NCI-H748 (cell line): ENCODE measurements around the gene CYP11A1.
A peak's percentile ranks its signal among the peaks of the same experiment; 100 is the strongest.

Source experiments
- DNase-seq: peaks from one replicate; lab custom pipeline; 2025; ENCODE audit not compliant: unreplicated experiment; lab: John Stamatoyannopoulos, UW

CYP11A1 gene

DNA sequence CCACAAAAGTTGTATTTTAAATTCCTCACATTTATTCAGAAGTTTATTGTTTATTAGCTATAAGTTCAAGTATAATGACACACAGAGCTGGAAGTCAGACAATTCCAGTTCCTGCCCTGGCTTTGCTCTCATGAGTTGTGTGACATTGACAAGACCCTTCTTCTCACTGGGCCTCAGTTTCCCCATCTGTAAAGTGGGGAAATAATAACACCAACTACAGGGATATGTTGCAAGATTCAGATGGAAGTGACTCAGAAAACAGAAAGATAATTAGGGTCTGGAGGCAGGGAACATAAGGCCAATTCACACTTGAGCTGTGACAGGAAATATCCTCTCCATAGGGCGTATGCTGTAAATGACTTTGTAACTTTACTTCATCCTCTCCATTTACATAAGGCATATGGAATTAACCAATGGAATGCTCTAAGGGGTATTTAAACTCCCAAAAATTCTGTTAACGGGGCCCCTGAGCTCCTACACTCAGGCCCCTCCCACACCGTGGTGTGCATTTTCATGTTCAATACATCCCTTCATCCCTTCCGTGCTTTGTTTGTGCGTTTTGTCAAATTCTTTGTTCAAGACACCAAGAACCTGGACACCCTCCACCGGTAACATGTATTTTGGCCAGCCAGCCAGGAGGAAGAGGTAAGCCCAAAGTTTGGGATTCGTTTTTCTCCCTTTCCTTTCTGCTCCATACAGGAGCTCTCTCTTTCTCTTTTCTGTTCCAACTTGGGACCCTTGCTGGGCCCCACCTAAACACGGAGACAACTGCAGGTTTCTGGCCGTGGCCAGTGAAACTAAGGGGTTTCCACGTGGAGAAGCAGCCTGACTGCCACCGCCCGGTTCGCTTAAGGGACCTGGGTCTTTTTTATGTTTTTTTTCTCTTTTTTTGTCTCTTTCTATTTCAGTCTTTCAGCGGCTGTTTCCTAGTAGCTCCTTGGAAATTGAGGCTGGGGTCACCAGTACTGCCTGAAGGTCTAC, 16.9 kb downstream of the CYP11A1 start:
- DNase-seq: no peak

DNA sequence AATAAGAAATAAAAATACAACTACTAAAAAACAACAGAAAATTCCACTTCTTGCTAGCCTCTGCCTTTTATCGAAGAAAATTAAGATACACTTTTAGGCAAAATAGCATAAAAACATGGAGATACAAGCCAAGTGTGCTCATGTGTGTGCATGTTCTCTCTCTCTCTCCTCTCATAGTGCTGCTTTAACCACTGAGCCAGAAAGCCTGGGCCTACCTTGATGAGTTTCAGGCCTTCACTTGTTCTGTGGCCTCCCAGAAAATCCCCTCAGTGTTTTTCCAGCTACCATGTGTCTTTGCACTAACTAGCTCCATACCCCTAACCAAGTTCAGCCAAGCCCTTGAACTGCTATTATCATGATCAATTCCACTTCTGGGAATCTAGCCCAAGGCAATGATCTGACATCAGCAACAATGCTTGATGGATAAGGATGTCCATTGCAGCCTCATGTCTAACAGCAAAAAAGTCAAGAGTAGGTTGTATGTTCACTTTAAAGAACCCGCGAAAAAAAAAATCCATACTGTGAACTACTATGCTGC, 18.1 kb downstream of the CYP11A1 start:
- DNase-seq: no peak

DNA sequence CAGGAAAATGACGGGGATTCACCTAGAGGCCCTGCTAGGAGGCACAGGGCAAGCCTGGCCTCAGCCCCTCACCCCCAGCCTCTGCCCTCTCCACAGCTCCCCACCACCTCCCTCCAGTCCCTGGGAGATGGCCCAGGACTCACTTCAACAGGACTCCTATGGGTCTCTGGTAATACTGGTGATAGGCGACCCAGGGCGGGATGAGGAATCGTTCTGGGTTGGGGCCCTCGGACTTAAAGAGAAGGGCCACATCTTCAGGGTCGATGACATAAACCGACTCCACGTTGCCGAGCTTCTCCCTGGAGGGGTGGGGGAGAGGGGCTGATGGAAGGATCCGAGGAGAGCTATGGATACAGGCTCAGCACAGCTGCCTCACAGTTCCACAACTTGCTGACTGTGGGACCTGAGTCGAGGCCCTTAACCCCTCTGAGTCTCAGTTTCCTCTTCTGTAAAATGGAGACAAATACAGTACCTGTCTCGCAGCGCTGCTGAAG, 19.6 kb downstream of the CYP11A1 start:
- DNase-seq: no peak

DNA sequence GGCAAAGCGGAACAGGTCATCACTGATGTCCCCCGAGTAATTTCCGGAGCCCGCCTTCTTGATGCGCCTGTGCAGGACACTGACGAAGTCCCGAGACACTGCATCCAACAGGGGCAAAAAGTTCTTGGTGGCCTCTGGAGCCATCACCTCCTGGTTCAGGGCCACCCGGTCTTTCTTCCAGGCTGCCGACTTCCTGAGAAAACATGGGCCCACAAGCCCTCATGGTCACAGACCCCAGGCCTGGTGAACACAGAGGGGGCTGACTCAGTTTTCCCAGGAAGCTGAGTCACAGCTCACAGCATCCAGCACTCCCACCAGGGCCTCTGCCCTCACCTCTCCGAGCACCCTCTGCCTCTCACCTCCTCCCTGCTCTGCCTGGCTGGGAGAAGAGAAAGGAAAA, 22.4 kb downstream of the CYP11A1 start:
- DNase-seq: no peak

DNA sequence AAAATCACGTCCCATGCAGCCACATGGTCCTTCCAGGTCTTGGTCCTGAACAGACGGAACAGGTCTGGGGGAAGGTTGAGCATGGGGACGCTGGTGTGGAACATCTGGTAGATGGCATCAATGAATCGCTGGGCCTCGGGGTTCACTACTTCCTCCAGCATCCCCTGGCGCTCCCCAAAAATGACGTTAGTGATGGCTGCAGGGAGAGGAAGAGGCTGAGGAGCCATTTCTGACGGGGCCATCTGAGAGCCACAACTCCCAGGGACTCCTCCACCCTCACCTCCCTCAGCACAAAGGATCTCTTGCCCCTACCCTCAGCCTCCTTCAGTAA, 23.7 kb downstream of the CYP11A1 start:
- no peak for DNase-seq

DNA sequence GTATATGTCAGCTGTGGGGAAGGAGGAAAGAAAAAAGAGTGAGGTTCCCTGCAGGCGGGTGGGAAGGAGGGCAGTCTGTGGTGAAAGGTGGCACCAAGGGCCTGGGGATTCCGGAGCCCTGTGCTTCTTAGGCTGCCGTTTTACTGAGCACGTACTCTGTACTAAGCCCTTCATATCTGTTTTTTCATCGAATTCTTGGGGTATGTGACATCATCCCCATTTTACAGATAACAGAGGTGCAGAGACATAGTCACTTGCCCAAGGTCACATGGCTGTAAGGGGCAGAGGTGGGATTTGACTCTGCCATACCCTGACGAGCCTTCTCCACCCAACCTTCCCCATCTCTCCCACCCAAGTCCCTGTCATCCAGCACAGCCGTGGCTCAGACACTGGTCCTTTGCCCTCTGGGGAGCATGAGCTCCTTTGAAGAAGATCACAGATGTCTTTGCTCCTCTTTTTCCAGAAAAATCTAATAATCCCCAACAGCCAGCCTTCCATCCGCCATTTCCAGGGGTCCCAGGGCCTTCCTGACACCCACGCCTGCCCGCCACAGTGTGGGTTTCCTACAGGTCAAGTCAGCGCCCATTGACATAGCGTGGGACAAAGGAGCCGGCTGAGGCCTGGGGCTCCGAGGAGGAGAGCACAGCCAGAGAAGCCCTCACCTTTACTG, 24.2 kb downstream of the CYP11A1 start:
- no peak for DNase-seq

DNA sequence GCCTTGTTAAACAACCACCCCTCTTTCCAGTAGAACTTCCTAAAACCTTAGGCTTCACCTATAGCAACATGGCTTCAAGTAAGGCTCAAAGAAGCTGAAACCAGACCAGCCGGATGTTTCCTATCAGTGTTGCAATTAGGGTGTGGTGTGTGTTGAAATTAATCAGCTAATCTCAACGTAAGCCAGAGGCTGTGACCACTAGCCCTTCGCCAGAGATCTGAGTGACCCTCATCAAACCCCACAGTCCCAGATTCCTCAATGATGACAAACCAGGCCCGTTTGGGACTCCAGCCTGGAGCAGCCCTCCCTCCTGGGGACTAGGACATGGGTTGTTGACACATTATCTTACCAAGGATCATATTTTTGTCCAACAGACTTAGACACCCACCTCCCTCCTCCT, 27.3 kb downstream of the CYP11A1 start:
- DNase-seq: no peak

DNA sequence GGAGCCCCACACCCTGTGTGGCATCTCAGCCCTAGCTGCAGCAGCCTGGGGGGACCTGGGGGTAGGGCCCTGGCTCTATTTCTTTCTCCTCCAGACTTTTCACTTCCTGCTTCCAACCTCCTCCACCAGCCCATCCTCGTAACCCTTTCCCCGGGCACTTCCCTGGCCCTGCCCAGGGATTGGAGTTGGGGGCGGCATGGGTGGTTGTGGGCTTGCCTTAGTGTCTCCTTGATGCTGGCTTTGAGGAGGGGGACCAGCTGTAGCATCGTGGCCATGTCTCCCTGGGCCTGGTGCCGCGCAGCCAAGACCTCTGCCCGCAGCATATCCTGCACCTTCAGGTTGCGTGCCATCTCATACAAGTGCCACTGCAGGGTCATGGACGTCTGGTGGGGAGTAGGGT, 28.1 kb downstream of the CYP11A1 start:
- DNase-seq: no peak

DNA sequence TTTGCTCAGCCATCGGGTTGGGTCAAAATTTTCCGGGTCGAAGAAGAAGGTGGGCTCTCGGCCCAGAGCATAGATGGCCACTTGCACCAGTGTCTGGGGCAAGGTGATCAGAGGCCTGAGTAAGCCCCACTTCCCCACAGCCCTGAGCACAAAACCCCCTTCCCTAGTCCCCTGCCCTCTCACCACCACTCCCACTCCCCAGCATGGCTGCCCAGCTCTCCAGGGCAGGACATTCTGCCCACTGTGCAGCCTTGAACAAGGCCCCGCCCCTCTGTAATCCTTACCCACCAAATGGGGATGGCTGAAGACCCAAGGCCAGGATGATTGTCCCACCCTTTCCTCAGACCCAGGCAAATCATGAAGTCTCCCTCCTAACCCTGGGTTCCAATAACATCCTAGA, 28.8 kb downstream of the CYP11A1 start:
- no peak for DNase-seq

DNA sequence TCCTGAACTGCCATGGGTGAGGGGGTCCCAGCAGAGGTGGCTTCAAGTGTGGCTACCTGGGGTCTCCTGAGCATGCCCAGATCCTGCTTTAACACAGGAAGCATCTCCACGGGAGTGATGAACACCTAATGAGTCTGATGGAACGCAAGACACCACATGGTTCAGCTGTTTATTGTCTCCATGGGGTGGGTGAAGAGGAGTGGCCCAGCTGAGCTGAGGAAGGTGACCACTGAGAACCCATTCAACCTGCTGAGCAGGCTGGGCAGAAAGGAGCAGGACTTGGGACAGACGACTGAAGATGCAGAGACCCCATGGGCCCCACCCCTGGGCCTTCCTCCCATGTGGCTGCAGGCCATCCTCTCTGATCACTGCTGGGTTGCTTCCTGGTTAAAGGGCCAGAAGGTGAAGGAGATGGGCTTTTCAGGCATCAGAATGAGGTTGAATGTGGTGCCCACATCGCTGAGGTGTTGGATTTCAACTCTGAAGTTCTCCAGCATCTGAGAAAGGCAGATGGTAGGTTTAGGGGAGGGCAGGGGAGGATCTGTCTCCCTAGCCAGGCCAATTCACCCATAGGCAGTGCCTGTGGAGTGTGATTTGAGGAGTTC, 29.7 kb downstream of the CYP11A1 start:
- DNase-seq: no peak

DNA sequence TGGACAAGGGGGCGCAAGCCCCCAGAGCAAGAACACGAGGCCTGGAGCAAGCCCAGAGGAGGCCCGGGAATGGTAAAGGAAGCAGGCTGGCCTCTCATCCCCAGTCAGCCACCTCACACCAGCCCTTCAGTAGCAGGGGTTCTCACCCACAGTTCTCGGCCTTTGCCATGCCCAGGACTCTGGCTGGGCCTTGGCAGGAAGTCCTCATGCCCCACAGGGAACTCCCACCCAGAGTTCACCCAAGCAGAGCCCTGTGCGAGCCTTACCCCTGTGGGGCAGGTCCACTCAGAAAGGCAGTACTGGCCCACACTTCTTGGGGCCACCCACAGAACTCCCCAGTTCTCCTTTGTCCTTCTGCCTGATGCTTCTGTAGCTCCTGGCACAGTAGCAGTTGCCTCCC, 30.3 kb downstream of the CYP11A1 start:
- no peak for DNase-seq

DNA sequence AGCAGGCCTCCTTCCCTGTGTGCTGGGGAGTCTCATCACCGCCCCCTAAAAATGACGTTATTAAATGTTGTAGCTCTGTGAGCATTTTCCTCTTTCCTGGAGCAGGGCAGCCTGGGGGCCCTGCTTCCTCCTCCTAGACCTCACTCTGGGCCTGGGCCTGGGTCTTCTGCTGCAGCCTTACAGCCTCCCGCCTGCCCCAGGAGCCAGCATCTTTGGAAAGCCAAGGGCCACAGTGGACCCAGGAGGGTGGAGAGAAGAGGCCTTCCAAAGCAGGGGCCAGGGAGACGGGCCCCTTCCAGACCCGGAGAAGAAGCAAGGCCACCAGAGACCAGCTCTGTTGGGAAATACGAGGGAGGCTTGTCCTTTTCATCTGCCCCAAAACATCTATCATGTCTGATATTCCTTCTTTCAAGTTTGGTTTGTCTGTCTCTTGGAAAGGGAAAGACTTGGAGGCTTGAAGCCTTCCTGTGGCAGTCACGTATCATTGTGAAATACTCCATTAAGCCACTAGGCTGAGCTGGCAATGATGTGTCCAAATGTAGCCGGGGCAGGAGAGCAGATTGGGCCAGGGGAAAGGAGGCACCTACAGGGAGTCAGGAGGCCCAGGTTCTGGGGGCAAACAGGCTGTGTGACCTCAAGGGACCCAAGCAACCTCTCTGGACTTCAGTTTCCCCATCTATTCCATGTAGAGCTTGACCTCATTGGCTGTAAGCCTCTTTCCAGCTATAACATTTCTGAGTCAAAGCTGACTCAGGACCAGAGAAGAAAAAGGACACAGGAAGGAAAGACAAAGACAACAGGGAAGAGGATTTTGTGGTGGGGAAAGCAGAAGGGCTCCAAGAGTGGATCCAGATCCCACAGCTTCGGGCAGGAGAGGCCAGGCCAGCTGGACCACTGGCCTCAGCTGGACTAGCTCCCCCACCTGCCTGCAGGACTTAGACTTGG, 31.1 kb downstream of the CYP11A1 start:
- no peak for DNase-seq

DNA sequence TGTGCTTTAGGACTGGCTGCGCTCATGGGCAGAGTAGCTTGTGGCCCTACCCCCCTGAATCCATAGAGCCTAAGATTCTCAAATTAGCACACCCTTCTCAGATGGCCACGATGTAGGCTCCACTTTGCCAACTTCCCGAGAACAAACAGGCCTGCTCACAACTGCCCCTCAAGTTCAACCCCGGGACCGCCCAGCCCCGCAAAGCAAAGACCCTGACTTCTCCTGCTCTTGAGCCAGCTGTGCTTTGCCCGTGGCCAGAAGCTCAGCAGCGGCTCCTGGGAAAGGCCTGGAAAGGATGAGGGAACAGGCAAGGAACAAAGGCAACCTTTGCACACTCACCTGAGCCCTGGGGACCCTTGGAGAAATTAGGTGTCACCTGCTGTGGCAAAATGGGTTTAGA, 32.0 kb downstream of the CYP11A1 start:
- no peak for DNase-seq

DNA sequence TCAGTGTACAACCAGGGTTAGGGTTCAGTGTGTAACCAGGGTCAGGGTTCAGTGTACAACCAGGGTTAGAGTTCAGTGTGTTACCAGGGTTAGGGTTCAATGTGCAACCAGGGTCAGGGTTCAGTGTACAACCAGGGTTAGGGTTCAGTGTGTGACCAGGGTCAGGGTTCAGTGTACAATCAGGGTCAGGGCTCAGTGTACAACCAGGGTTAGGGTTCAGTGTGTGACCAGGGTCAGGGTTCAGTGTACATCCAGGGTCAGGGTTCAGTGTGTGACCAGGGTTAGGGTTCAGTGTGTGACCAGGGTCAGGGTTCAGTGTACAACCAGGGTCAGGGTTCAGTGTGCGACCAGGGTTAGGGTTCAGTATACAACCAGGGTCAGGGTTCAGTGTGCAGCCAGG, 33.3 kb downstream of the CYP11A1 start:
- DNase-seq: no peak

DNA sequence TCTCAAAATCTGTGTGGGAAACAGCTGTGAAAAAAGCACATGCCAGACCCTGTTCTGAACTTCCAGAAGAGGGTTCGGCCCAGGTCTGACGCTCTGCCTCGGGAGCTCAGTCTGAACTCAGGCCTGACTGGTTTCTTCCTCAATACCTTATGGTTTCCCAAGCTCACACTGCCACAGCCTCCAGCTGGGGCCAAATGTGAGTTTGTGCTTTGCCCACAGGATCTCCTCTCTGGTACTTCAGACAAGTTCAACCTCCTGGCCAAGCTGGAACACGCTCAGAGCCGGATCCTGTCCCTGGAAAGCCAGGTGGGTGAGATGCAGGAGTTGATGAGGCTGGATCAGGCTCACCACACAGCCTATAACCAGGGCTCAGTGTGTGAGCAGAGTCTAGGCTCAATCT, 33.8 kb downstream of the CYP11A1 start:
- no peak for DNase-seq

DNA sequence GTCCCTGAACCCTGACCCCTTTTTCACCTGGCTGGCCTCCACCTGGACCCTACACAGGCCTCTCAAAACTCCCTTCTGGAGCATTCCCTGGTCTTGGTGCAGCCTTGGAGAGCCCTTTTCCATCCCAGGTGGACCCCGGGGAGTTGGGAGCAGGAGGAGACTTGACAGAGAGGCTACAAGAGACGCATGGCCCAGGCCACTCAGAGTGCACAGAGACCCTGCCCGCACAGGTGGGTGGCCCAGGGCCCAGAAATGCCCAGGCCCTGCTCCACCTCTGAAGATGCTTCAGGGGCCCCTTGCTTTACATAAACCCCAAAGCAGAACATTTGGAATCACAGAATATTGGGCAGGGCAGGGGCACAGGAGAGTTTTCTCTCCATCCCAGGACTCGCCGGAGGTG, 34.4 kb downstream of the CYP11A1 start:
- no peak for DNase-seq

DNA sequence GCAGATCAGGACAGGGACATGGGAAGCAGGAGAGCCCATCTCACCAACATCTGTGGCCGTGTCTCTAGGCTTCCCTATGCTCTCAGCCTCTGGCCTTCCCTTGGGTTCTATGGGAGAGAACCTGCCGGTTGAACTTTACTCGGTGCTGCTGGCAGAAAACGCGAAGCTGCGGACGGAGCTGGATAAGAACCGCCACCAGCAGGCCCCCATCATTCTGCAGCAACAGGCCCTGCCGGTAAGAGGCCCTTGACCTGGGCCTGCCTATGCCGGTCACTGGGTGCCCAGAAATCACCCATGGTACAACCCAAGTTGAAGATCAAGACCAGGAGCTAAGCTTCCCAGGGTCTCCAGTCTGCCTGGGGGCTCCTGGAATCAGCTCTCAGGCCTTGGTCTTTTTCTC, 34.8 kb downstream of the CYP11A1 start:
- no peak for DNase-seq

DNA sequence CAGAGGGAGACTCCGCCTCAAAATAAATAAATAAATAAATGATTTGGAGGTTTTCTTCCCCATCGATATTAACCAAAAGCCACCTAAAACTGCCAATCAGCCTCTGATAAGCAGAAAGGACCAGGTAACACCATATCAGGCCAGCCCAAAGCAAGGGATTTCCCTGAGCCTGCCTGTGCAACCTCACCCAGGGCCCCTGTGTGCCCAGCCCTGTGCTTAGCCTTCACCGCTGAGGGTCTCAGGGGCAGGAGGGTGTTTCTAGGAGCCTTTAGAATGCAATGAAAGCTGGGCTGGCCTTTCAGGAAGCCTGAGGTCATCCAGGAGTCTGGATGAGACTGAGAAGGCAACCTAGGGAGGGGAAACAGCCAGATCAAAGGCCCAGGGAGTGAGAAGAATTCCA, 35.4 kb downstream of the CYP11A1 start:
- DNase-seq: no peak

DNA sequence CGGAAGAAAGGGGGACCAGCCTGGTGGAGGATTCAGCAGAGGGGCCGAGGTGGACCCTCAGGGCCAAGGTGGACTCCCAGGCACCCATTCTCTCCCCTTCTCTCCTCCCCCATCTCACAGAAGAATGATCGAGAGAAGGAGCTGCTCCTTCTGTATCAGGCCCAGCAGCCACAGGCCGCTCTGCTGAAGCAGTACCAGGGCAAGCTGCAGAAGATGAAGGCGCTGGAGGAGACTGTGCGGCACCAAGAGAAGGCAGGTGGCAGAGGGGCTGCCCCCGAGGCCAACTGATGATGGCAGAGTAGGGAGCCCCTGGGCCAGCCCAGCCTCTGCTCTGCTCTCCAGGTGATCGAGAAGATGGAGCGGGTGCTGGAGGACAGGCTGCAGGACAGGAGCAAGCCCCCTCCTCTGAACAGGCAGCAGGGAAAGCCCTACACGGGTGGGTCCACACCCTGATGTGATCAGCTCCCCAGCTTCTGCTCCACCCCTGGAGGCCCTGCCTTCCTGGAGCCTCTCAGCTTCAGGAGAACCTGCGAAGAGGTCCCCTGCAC, 36.5 kb downstream of the CYP11A1 start:
- no peak for DNase-seq

DNA sequence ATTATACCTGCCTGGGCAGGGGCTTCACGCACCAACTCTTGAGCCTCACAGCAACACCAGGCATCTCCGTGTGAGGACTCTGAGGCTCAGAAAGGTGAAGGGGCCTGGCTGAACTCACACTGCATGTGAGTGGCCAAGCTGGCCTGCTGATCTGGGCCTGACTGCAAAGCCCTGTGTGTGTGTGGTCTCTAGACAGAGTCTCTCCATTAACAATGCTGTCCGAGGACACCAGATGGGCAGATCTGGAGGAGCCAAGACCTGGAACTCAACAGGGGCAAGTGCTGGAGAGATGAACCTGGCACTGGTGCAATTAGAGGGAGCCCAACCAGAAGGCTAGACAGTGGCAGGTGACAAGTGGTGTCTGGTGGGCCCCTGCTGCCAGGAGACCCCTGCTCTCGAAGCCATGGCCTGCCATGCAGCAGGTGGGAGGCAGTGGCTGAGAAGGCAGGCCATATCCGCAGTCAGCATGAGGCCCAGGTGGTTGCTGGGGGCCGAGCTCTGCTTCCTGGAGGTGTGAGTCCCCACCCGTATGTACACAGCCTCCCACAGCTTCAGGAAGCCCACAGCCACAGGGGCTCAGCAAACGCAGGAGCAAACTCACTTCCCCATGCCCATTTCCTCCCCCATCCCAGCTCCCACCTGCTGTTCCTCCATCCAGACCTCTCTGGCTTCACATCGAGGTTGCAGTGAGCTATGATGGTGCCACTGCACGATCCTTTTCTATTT, 39.0 kb downstream of the CYP11A1 start:
- DNase-seq: peak; percentile 12
